Endothelial cell of hepatic sinusoid (primary cell): Measurements from ENCODE around the gene DCTD.

Experiments used
- in situ Hi-C: cut with HindIII; loops from 2 replicates; pipeline ENCODE4 v1.10.0; 2017; ENCODE audit warnings: low sequenced_read_pairs

Gene DCTD

GRCh38 chr4:182917182-182918043, at the start of gene DCTD:
Gene DCTD (minus strand): TSS chr4:182917386. CDS start chr4:182915568, 1,818 bp downstream.
- in situ Hi-C loops: no loop called here

- in situ Hi-C loops: no loop called here
Measured at GRCh38 chr4:182960746-182961145, 43.6 kb upstream of the DCTD start.

- in situ Hi-C loops: no loop called here
Measured at GRCh38 chr4:182960228-182960627, 43.0 kb upstream of the DCTD start.

- in situ Hi-C loops: no loop called here
Measured at GRCh38 chr4:182955411-182955810, 38.2 kb upstream of the DCTD start.

GRCh38 chr4:182944484-182945213, 27.5 kb upstream of the DCTD start:
- in situ Hi-C loops: loop anchor here (5.0 kb wide), 1 partner anchor 48 kb away; no protein-coding TSS in a partner anchor

- in situ Hi-C loops: loop anchor here (10.0 kb wide), 1 partner anchor 135 kb away; no protein-coding TSS in a partner anchor
Measured at GRCh38 chr4:182939680-182940079, 22.5 kb upstream of the DCTD start.

GRCh38 chr4:182938205-182938645, 21.0 kb upstream of the DCTD start:
- in situ Hi-C loops: loop anchor here (10.0 kb wide), 1 partner anchor 137 kb away; no protein-coding TSS in a partner anchor

- in situ Hi-C loops: loop anchor here (10.0 kb wide), 1 partner anchor 137 kb away; no protein-coding TSS in a partner anchor
Measured at GRCh38 chr4:182937268-182938204, 20.4 kb upstream of the DCTD start.

GRCh38 chr4:182932651-182933050, 15.5 kb upstream of the DCTD start:
- in situ Hi-C loops: loop anchor here (5.0 to 10.0 kb wide), 2 partner anchors 142 to 320 kb away; no protein-coding TSS in a partner anchor

- in situ Hi-C loops: loop anchor here (5.0 to 10.0 kb wide), 2 partner anchors 143 to 320 kb away; no protein-coding TSS in a partner anchor
Measured at GRCh38 chr4:182931691-182932345, 14.6 kb upstream of the DCTD start.

- in situ Hi-C loops: loop anchor here (5.0 to 10.0 kb wide), 2 partner anchors 144 to 321 kb away; no protein-coding TSS in a partner anchor
Measured at GRCh38 chr4:182930889-182931288, 13.7 kb upstream of the DCTD start.

GRCh38 chr4:182929296-182929695, 12.1 kb upstream of the DCTD start:
- in situ Hi-C loops: no loop called here

GRCh38 chr4:182928061-182928460, 10.9 kb upstream of the DCTD start:
- in situ Hi-C loops: no loop called here

- in situ Hi-C loops: no loop called here
Measured at GRCh38 chr4:182927505-182927904, 10.3 kb upstream of the DCTD start.

GRCh38 chr4:182925855-182926254, 8.7 kb upstream of the DCTD start:
- in situ Hi-C loops: no loop called here

- in situ Hi-C loops: no loop called here
Measured at GRCh38 chr4:182925298-182925757, 8.1 kb upstream of the DCTD start.

- in situ Hi-C loops: no loop called here
Measured at GRCh38 chr4:182924497-182924896, 7.3 kb upstream of the DCTD start.

GRCh38 chr4:182923796-182924340, 6.7 kb upstream of the DCTD start:
- in situ Hi-C loops: no loop called here

- in situ Hi-C loops: no loop called here
Measured at GRCh38 chr4:182923366-182923765, 6.2 kb upstream of the DCTD start.
